Liver (tissue), 9 donors: ENCODE data around the gene RPL9. TPM values are rescaled to one million over a fixed set of nuclear protein-coding genes. Genes with fewer than 3 reads are reported as not detected.

Experiments
- DNase-seq: peaks from one replicate; pipeline ENCODE4 v3.0.0-alpha.2; 2017; ENCODE audit warnings: low spot score
- H3K27ac ChIP-seq, 2 donors: one replicate each; pipeline ENCODE4 v1.7.0; 2013; ENCODE audit warnings: inconsistent platforms in 2 of 2, low read length in 2 of 2, control low read depth in 1 of 2, low read depth in 1 of 2, mild to moderate bottlenecking in 1 of 2
- H3K27me3 ChIP-seq, 4 donors: one replicate each; pipeline versions ENCODE4 v1.6.1 to v1.7.0; 2013; ENCODE audit warnings: low read length in 3 of 4, inconsistent platforms in 1 of 4, mild to moderate bottlenecking in 1 of 4, moderate library complexity in 1 of 4; ENCODE audit not compliant: control insufficient read depth in 4 of 4, insufficient read depth in 4 of 4
- H3K36me3 ChIP-seq, 4 donors: one replicate each; pipeline versions ENCODE4 v1.6.1 to v1.7.0; 2013; ENCODE audit warnings: low read length in 3 of 4, mild to moderate bottlenecking in 3 of 4, low read depth in 1 of 4, moderate library complexity in 1 of 4; ENCODE audit not compliant: control insufficient read depth in 4 of 4, insufficient read depth in 3 of 4
- H3K4me1 ChIP-seq, 4 donors: one replicate each; pipeline versions ENCODE4 v1.6.1 to v1.7.0; 2013; ENCODE audit warnings: low read length in 3 of 4, mild to moderate bottlenecking in 3 of 4, moderate library complexity in 1 of 4; ENCODE audit not compliant: control insufficient read depth in 4 of 4, insufficient read depth in 4 of 4
- H3K4me3 ChIP-seq, 3 donors: one replicate each; pipeline versions ENCODE4 v1.6.1 to v1.7.0; 2013; ENCODE audit warnings: low read length in 3 of 3, control low read depth in 1 of 3, low read depth in 1 of 3, mild to moderate bottlenecking in 1 of 3
- H3K9ac ChIP-seq, 2 donors: one replicate each; pipeline ENCODE4 v1.7.0; 2013; ENCODE audit warnings: low read length in 2 of 2, mild to moderate bottlenecking in 2 of 2, moderate library complexity in 2 of 2, control low read depth in 1 of 2, low read depth in 1 of 2
- H3K9me3 ChIP-seq, 4 donors: one replicate each; pipeline versions ENCODE4 v1.6.1 to v1.7.0; 2013; ENCODE audit warnings: low read length in 3 of 4; ENCODE audit not compliant: control insufficient read depth in 4 of 4
- EGR1 ChIP-seq, 2 donors: IDR thresholded peaks; 2 replicates each; pipeline ENCODE4 v1.6.1; 2016 to 2018; ENCODE audit warnings: antibody characterized with exemption in 2 of 2, low read depth in 2 of 2
- FOXA1 ChIP-seq: IDR thresholded peaks from 2 replicates; pipeline ENCODE4 v1.6.1; 2016; ENCODE audit warnings: antibody characterized with exemption
- FOXA2 ChIP-seq: IDR thresholded peaks from 2 replicates; pipeline ENCODE4 v1.6.1; 2016; ENCODE audit warnings: antibody characterized with exemption
- GABPA ChIP-seq, 2 donors: IDR thresholded peaks in 1 of 2; conservative IDR thresholded peaks in 1 of 2; 2 replicates each; pipeline ENCODE4 v1.6.1; 2016; ENCODE audit warnings: antibody characterized with exemption in 2 of 2, mild to moderate bottlenecking in 1 of 2, moderate library complexity in 1 of 2
- HNF4A ChIP-seq, 2 donors: conservative IDR thresholded peaks; 2 replicates each; pipeline ENCODE4 v1.6.1; 2016; ENCODE audit warnings: antibody characterized with exemption in 2 of 2, mild to moderate bottlenecking in 2 of 2
- HNF4G ChIP-seq: IDR thresholded peaks from 2 replicates; pipeline ENCODE4 v1.6.1; 2016; ENCODE audit warnings: antibody characterized with exemption
- NR2F2 ChIP-seq: IDR thresholded peaks from 2 replicates; pipeline ENCODE4 v1.6.1; 2016; ENCODE audit warnings: antibody characterized with exemption
- RAD21 ChIP-seq, 2 donors: IDR thresholded peaks; 2 replicates each; pipeline ENCODE4 v1.6.1; 2016; ENCODE audit warnings: antibody characterized with exemption in 2 of 2, mild to moderate bottlenecking in 2 of 2
- RXRA ChIP-seq, 2 donors: IDR thresholded peaks; 2 replicates each; pipeline ENCODE4 v1.6.1; 2017 to 2018; ENCODE audit warnings: antibody characterized with exemption in 2 of 2, mild to moderate bottlenecking in 1 of 2
- SP1 ChIP-seq: IDR thresholded peaks from 2 replicates; pipeline ENCODE4 v1.6.1; 2018; ENCODE audit warnings: antibody characterized with exemption, mild to moderate bottlenecking
- YY1 ChIP-seq: IDR thresholded peaks from 2 replicates; pipeline ENCODE4 v1.6.1; 2016; ENCODE audit warnings: antibody characterized with exemption, mild to moderate bottlenecking
- WGBS: extraction: QIAGEN DNeasy Blood & Tissue Kit; methylation state at CpG from one replicate; pipeline ENCODE4 v1.1.7; 2013; 5-methylcytosine and 5-hydroxymethylcytosine counted together
- polyA plus RNA-seq, 2 donors: library from polyadenylated mRNA; stranded (reverse) in 1 of 2; unstranded in 1 of 2; fragments of 200-250 nt in 1 of 2; fragments of >200 nt in 1 of 2; fragmentation: Nextera tagmentation in 1 of 2; extraction: Ambion mirVana in 1 of 2; gene quantifications; one replicate each; pipeline versions ENCODE4 v1.2.1 to v1.2.3, GENCODE V29; 2013 to 2015
- total RNA-seq, 2 donors: library from RNA; depleted of rRNA; stranded (reverse); fragments of >200 nt; gene quantifications; one replicate each; pipeline ENCODE4 v1.2.3, GENCODE V29; 2014
- TF ChIP-seq, protein P1 (sequence below): IDR thresholded peaks from 2 replicates; pipeline ENCODE4 v1.6.1; 2016; ENCODE audit warnings: antibody characterized with exemption
- TF ChIP-seq, protein P2 (sequence below): fragments of 150-350 bp; IDR thresholded peaks from 2 replicates; pipeline ENCODE4 v1.5.1; 2017; ENCODE audit warnings: improper control_type of control experiment, low read depth, low read length; ENCODE audit not compliant: missing input control
- TF ChIP-seq, protein P3 (sequence below): IDR thresholded peaks from 2 replicates; pipeline ENCODE4 v1.6.1; 2016; ENCODE audit warnings: antibody characterized with exemption
- TF ChIP-seq, protein P4 (sequence below): IDR thresholded peaks from 2 replicates; pipeline ENCODE4 v1.6.1; 2016; ENCODE audit warnings: antibody characterized with exemption
- donor health status: healthy.
- donor health status: healthy.
- donor health status: healthy.
- donor health status: healthy.
- donor health status: healthy.

RPL9 gene
- total and polyA plus RNA-seq, 4 donors: 427 to 1,176 (median 615) TPM

DNA sequence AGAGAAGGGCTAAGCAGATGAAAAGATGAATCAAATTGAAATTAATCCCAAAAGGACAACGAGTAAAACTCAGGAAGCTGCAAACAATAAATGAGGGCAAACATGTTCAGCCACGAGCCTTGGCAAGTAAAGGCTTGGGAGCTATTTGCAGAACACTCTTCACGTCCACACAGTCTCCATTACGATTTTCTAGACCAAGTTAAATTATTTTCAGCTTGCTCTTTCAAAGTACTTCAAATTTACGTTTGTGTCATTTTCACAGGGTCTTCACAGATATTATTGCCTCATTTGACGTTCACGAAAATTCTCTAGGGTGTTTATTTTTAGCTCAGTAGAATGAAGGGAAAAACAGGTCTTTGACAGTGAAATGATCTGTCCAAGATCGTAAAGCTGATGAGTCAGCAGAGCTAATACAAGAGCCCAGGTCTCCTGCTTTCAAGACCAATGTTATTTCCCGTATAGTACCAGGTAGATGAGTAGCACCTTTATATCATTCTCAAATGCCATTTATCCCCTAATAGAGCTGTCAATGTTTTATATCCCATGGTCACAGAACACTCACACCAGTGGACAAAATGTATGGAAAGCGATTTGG lies 31.1 kb downstream of the RPL9 start:
- no peak for DNase-seq
- 37% methylated on average over 10 of the region's 10 CpGs for WGBS
- peaks cover 9 to 35% (median 23%) of the 10 kb centered on the region in 4 donors for H3K4me1 ChIP-seq
- H3K36me3 ChIP-seq: no peaks in the 10 kb centered on the region
- peak overlapping the region; percentile 25 to 77 for H3K9ac ChIP-seq
- H3K4me3 ChIP-seq: no peak overlapping the region
- TF ChIP-seq FOXA1 (no peak), YY1 (peak; percentile 68)
- TF ChIP-seq, protein P1, sequence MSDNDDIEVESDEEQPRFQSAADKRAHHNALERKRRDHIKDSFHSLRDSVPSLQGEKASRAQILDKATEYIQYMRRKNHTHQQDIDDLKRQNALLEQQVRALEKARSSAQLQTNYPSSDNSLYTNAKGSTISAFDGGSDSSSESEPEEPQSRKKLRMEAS: no peak
- H3K9me3 ChIP-seq: no peaks in the 10 kb centered on the region
- H3K27ac ChIP-seq: peak overlapping the region; percentile 69 to 71
- no peaks in the 10 kb centered on the region for H3K27me3 ChIP-seq

DNA sequence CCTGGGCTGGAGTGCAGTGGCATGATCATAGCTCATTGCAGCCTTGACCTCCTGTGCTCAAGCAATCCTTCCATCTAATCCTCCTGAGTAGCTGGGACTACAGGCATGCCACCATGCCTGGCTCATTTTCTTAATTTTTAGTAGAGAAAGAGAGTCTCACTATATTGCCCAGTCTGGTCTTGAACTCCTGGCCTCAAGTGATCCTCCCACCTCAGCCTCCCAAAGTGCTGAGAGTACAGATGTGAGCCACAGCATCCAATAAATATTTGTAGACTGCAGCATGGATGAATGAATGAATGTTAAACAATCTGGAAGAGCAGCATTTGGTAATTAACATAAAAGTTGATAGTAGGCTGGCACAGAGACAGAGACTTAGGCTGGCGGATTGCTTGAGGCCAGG lies 32.0 kb downstream of the RPL9 start:
- no peaks in the 10 kb centered on the region for H3K27me3 ChIP-seq
- no peaks in the 10 kb centered on the region for H3K36me3 ChIP-seq
- peaks cover 11 to 36% (median 25%) of the 10 kb centered on the region in 4 donors for H3K4me1 ChIP-seq
- no peaks in the 10 kb centered on the region for H3K9me3 ChIP-seq
- TF ChIP-seq YY1 (no peak), SP1 (no peak), FOXA2 (no peak), NR2F2 (no peak), HNF4G (no peak), GABPA (IDR thresholded peaks at IDR 0.05 in 1 of 2, conservative IDR thresholded peaks at IDR 0.05 in 1 of 2) (no peak), EGR1 (IDR thresholded peaks at IDR 0.05; ENCODE audit: low read depth in 2 of 2) (no peak), RXRA (IDR thresholded peaks at IDR 0.05) (no peak), FOXA1 (no peak), HNF4A (conservative IDR thresholded peaks at IDR 0.05) (no peak), RAD21 (IDR thresholded peaks at IDR 0.05) (no peak)
- TF ChIP-seq, protein P2, sequence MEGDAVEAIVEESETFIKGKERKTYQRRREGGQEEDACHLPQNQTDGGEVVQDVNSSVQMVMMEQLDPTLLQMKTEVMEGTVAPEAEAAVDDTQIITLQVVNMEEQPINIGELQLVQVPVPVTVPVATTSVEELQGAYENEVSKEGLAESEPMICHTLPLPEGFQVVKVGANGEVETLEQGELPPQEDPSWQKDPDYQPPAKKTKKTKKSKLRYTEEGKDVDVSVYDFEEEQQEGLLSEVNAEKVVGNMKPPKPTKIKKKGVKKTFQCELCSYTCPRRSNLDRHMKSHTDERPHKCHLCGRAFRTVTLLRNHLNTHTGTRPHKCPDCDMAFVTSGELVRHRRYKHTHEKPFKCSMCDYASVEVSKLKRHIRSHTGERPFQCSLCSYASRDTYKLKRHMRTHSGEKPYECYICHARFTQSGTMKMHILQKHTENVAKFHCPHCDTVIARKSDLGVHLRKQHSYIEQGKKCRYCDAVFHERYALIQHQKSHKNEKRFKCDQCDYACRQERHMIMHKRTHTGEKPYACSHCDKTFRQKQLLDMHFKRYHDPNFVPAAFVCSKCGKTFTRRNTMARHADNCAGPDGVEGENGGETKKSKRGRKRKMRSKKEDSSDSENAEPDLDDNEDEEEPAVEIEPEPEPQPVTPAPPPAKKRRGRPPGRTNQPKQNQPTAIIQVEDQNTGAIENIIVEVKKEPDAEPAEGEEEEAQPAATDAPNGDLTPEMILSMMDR: no peak
- TF ChIP-seq, protein P3, sequence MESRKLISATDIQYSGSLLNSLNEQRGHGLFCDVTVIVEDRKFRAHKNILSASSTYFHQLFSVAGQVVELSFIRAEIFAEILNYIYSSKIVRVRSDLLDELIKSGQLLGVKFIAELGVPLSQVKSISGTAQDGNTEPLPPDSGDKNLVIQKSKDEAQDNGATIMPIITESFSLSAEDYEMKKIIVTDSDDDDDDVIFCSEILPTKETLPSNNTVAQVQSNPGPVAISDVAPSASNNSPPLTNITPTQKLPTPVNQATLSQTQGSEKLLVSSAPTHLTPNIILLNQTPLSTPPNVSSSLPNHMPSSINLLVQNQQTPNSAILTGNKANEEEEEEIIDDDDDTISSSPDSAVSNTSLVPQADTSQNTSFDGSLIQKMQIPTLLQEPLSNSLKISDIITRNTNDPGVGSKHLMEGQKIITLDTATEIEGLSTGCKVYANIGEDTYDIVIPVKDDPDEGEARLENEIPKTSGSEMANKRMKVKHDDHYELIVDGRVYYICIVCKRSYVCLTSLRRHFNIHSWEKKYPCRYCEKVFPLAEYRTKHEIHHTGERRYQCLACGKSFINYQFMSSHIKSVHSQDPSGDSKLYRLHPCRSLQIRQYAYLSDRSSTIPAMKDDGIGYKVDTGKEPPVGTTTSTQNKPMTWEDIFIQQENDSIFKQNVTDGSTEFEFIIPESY: no peak
- TF ChIP-seq, protein P1: no peak
- TF ChIP-seq, protein P4, sequence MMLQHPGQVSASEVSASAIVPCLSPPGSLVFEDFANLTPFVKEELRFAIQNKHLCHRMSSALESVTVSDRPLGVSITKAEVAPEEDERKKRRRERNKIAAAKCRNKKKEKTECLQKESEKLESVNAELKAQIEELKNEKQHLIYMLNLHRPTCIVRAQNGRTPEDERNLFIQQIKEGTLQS: no peak
- 74% methylated on average over 1 of the region's 1 CpG for WGBS
- no peak overlapping the region for H3K27ac ChIP-seq
- no peak overlapping the region for H3K4me3 ChIP-seq
- H3K9ac ChIP-seq: no peak overlapping the region
- no peak for DNase-seq
